PC-9 (cell line): ENCODE data around the gene ERVW-1. TPM values are rescaled to one million over a fixed set of nuclear protein-coding genes. Genes with fewer than 3 reads are reported as not detected.

Experiments
- BruUV-seq: library from RNA; stranded (reverse); fragments of 400-500 nt; replicated peaks from 2 replicates; lab custom pipeline; 2021; lab: Mats Ljungman, UMichigan
- CTCF ChIA-PET: fragments of 300-600 bp; sonication (Branson Sonifier 250); formaldehyde crosslinking; loops from one replicate; lab custom pipeline; 2022; ENCODE audit warnings: antibody characterized with exemption; lab: Charles Lee
- POLR2A ChIA-PET: fragments of 300-600 bp; sonication (Branson Sonifier 250); formaldehyde crosslinking; loops from one replicate; lab custom pipeline; 2022; ENCODE audit warnings: antibody characterized with exemption; ENCODE audit not compliant: unreplicated experiment; lab: Charles Lee
- DNase-seq, 2 experiments: peaks; one replicate each; pipeline versions ENCODE4 v3.0.0 to v3.0.0-alpha.2; 2015 to 2022; ENCODE audit warnings: mixed read lengths in 1 of 2
- H2AFZ ChIP-seq: fragments of 200-600 bp; sonication (generic); 2 replicates; pipeline ENCODE4 v1.8.1; 2017; ENCODE audit warnings: antibody characterized with exemption
- H3F3A ChIP-seq: fragments of 200-600 bp; sonication (generic); 2 replicates; pipeline ENCODE4 v1.8.1; 2017; ENCODE audit warnings: antibody characterized with exemption, mild to moderate bottlenecking, low read depth; ENCODE audit not compliant: insufficient read depth
- H3K27ac ChIP-seq: fragments of 200-600 bp; sonication (generic); 2 replicates; pipeline ENCODE4 v1.6.1; 2016; ENCODE audit warnings: mixed run types
- H3K27me3 ChIP-seq: fragments of 200-600 bp; sonication (generic); 2 replicates; pipeline ENCODE4 v1.6.1; 2016; ENCODE audit warnings: low read depth, mixed run types; ENCODE audit not compliant: insufficient read depth
- H3K36me3 ChIP-seq: fragments of 200-600 bp; sonication (generic); 2 replicates; pipeline ENCODE4 v1.6.1; 2016; ENCODE audit warnings: low read depth, mixed run types
- H3K4me1 ChIP-seq: fragments of 200-600 bp; sonication (generic); replicated peaks from 2 replicates; pipeline ENCODE4 v1.6.1; 2016; ENCODE audit warnings: mixed run types; ENCODE audit not compliant: insufficient read depth
- H3K4me2 ChIP-seq: fragments of 200-600 bp; sonication (generic); 2 replicates; pipeline ENCODE4 v1.6.1; 2017; ENCODE audit warnings: mixed run types
- H3K4me3 ChIP-seq: fragments of 200-600 bp; sonication (generic); 2 replicates; pipeline ENCODE4 v1.6.1; 2016; ENCODE audit warnings: mixed run types
- H3K79me2 ChIP-seq: fragments of 200-600 bp; sonication (generic); 2 replicates; pipeline ENCODE4 v1.6.1; 2017; ENCODE audit warnings: low read depth, mixed run types
- H3K9me2 ChIP-seq: fragments of 200-600 bp; sonication (generic); 2 replicates; pipeline ENCODE4 v1.8.1; 2017; ENCODE audit warnings: mild to moderate bottlenecking; ENCODE audit not compliant: insufficient read depth
- H3K9me3 ChIP-seq: fragments of 200-600 bp; sonication (generic); 2 replicates; pipeline ENCODE4 v1.8.1; 2016; ENCODE audit warnings: low read depth; ENCODE audit not compliant: insufficient read depth
- H4K20me1 ChIP-seq: fragments of 200-600 bp; sonication (generic); 2 replicates; pipeline ENCODE4 v1.8.1; 2017; ENCODE audit not compliant: insufficient read depth
- CTCF ChIP-seq: fragments of 200-600 bp; sonication (generic); conservative IDR thresholded peaks from 2 replicates; pipeline ENCODE4 v1.6.1; 2017; ENCODE audit warnings: mixed run types, antibody characterized with exemption, mild to moderate bottlenecking, moderate library complexity
- EZH2 ChIP-seq: fragments of 200-600 bp; sonication (generic); IDR thresholded peaks from 2 replicates; pipeline ENCODE4 v1.8.0; 2017; ENCODE audit warnings: antibody characterized with exemption, low read depth
- intact Hi-C: fragments of 100-400 bp; cut with micrococcal nuclease; formaldehyde crosslinking; loops from one replicate; pipeline ENCODE4 v1.10.0; 2022; ENCODE audit not compliant: unreplicated experiment
- total RNA-seq: library from RNA; stranded (reverse); gene quantifications from 2 replicates; pipeline ENCODE4 v1.2.3, GENCODE V29; 2021

ERVW-1 gene
- total RNA-seq, 1 experiment from 2014 or later: not detected

GRCh38 chr7:92423710-92424131 is 54.0 kb downstream of the ERVW-1 start:
- H3K4me2 ChIP-seq: peak overlapping the region; percentile 92; the same call in 1 of the 2 replicates
- H3F3A ChIP-seq: no peaks in the 10 kb centered on the region
- CTCF ChIA-PET: interaction anchor here (0.9 to 2.3 kb wide), 2 partner anchors 24 to 105 kb away, joined by 4 to 18 read pairs; partner anchors contain the start of genes GATAD1, PEX1 and RBM48
- BruUV-seq: no TSS peak
- DNase-seq: no peak
- H3K9me2 ChIP-seq: no peaks in the 10 kb centered on the region
- intact Hi-C loops: loop anchor here (2.0 to 10.0 kb wide), 3 partner anchors 179 to 411 kb away; partner anchors contain the start of genes ANKIB1, CDK6, KRIT1 and LRRD1
- TF ChIP-seq CTCF (no peak), EZH2 (no peak)
- no peaks in the 10 kb centered on the region for H3K36me3 ChIP-seq
- no peak overlapping the region for H3K27ac ChIP-seq
- H3K27me3 ChIP-seq: no peaks in the 10 kb centered on the region
- 0 out of 2 replicates have a peak, but pooled peaks cover 5% of the 10 kb centered on the region for H3K4me1 ChIP-seq
- H2AFZ ChIP-seq: peak overlapping the region; percentile 90; the same call in 1 of the 2 replicates
- H3K79me2 ChIP-seq: no peaks in the 10 kb centered on the region
- no peaks in the 10 kb centered on the region for H4K20me1 ChIP-seq
- H3K4me3 ChIP-seq: no peak overlapping the region
- POLR2A ChIA-PET: no interaction called here
- H3K9me3 ChIP-seq: no peaks in the 10 kb centered on the region

- intact Hi-C loops: loop anchor here (10.0 kb wide), 1 partner anchor 412 kb away; the partner anchor contains the start of gene CDK6
- no peaks in the 10 kb centered on the region for H3K9me3 ChIP-seq
- no peak overlapping the region for H3K4me3 ChIP-seq
- no peak for DNase-seq
- no peak overlapping the region for H2AFZ ChIP-seq
- no peak overlapping the region for H3K27ac ChIP-seq
- no peaks in the 10 kb centered on the region for H3F3A ChIP-seq
- no peaks in the 10 kb centered on the region for H3K79me2 ChIP-seq
- H3K4me2 ChIP-seq: no peak overlapping the region
- no peaks in the 10 kb centered on the region for H3K36me3 ChIP-seq
- H3K27me3 ChIP-seq: no peaks in the 10 kb centered on the region
- no peaks in the 10 kb centered on the region for H4K20me1 ChIP-seq
- BruUV-seq: no TSS peak
- TF ChIP-seq EZH2: no peak
- TF ChIP-seq CTCF: no peak
- H3K4me1 ChIP-seq: 0 out of 2 replicates have a peak, but pooled peaks cover 5% of the 10 kb centered on the region
- CTCF ChIA-PET: no interaction called here
- POLR2A ChIA-PET: no interaction called here
- H3K9me2 ChIP-seq: no peaks in the 10 kb centered on the region
These were observed 54.8 kb downstream of the ERVW-1 start for GRCh38 chr7:92422926-92423325.

- Histone ChIP-seq H3K4me3 (no peak overlapping the region), H3K9me3 (no peaks in the 10 kb centered on the region), H3K79me2 (no peaks in the 10 kb centered on the region), H3K36me3 (no peaks in the 10 kb centered on the region), H3K9me2 (no peaks in the 10 kb centered on the region), H3K27ac (no peak overlapping the region), H3K4me2 (no peak overlapping the region), H3K4me1 (0 out of 2 replicates have a peak, but pooled peaks cover 5% of the 10 kb centered on the region), H2AFZ (no peak overlapping the region), H3K27me3 (no peaks in the 10 kb centered on the region), H4K20me1 (no peaks in the 10 kb centered on the region), H3F3A (no peaks in the 10 kb centered on the region)
- ChIA-PET CTCF (no interaction called here), POLR2A (interaction anchor here (0.6 kb wide), 1 partner anchor 224 kb away, joined by 3 read pairs; no protein-coding TSS in a partner anchor)
- no peak for DNase-seq
- BruUV-seq: no TSS peak
- no peak for TF ChIP-seq CTCF
- intact Hi-C loops: loop anchor here (10.0 kb wide), 1 partner anchor 413 kb away; the partner anchor contains the start of gene CDK6
These were observed 55.9 kb downstream of the ERVW-1 start for GRCh38 chr7:92421676-92422435.

Other genes starting within 250 kb of the ERVW-1 start
- 46.6 and 52.6 TPM in 2 replicates for gene KRIT1, start 232.0 kb downstream of the ERVW-1 start, total RNA-seq
- gene ANKIB1, start 232.0 kb downstream of the ERVW-1 start, total RNA-seq: 78.2 and 116 TPM in 2 replicates
- gene GATAD1, start 30.5 kb downstream of the ERVW-1 start, total RNA-seq: 39.4 and 41.7 TPM in 2 replicates
- 13.4 and 20.2 TPM in 2 replicates for gene PEX1, start 50.6 kb upstream of the ERVW-1 start, total RNA-seq
- 7.4 and 11.5 TPM in 2 replicates for gene RBM48, start 50.8 kb upstream of the ERVW-1 start, total RNA-seq
- 33.7 TPM in 2 replicates for gene FAM133B, start 112.4 kb upstream of the ERVW-1 start, total RNA-seq